ENCODE data around the gene AIF1L. TPM values are rescaled to one million over a fixed set of nuclear protein-coding genes. Genes with fewer than 3 reads are reported as not detected.
A peak's percentile ranks its signal among the peaks of the same experiment; 100 is the strongest.
"Not testable (repeated sequence)": the region's sequence is repeated elsewhere in the genome, so short reads cannot be mapped to it uniquely, and the experiment has no call there.

Gene AIF1L
- total and polyA plus RNA-seq, 4 donors = 5.5 to 38.1 (median 27.6) TPM

DNA sequence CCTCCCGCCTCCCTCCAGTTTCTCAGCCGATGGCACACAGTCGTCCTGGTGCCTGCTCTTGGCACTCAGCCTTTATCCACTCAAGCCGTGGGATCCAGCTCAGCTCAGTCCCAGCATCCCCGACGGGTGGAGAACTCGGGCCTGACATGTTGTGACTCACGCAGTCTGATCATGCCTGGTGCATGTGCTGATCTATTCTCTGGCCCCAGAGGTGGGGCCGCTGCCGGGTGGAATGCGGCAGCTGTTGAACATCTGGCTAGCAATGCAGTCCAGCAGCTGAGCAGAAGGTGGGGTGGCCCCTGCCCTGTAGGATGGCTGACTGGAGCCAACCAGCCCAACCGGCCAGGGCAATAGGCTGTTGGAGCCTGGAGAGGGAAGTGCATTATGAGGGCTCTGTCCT, 1.7 kb upstream of the AIF1L start:
- Histone ChIP-seq H3K36me3 (ENCODE audit: control insufficient read depth in 1 of 2, insufficient read depth in 2 of 2, low read length in 1 of 2) (no peaks in the 10 kb centered on the region), H3K27me3 (ENCODE audit: control insufficient read depth in 1 of 2, insufficient read depth in 2 of 2, low read length in 1 of 2) (no peaks in the 10 kb centered on the region), H3K4me1 (ENCODE audit: control insufficient read depth in 1 of 2, insufficient read depth in 2 of 2, low read length in 2 of 2) (no peaks in the 10 kb centered on the region), H3K4me3 (ENCODE audit: low read length in 2 of 2) (no peak overlapping the region), H3K9me3 (ENCODE audit: control insufficient read depth, low read length) (no peaks in the 10 kb centered on the region), H3K27ac (ENCODE audit: low read depth in 1 of 2, low read length in 2 of 2) (no peak overlapping the region)
- DNase-seq = no peak
- no peak for ATAC-seq (ENCODE audit: low FRiP score)
- 21 to 25% methylated on average over 12 of the region's 12 CpGs for WGBS, 2 donors
- intact Hi-C loops (cut with DNase I) = no loop called here

DNA sequence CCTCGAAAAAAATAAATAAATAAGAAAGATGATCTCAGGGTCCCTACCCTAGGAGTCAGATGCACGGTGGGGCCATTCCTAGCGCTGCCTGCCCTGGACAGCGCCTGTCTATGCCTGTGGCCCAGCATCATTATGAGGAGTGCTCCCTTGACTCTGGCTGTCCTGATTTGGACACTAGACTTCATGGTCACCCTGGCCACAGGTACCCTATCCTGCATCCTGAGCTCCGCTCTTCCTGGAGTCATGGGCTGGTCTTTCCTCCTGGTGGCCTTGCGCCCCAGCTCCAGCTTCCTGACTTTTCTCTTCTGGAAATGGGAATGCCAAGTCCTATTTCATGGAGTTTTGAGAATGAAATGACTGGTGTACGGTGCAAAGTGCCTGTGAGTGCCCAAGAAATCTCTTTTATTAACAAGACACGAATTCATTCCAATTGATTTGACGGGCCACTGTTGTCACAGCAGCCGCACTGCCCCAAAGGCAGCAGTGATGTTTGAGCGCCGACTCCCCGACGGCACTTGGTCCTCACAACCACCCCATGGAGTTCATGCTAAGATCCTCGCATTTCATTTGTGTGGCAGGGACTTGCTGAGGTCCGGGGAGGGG, 564 bp upstream of the AIF1L start:
- 31 to 33% methylated on average over 16 of the region's 16 CpGs for whole genome bisulfite sequencing, 2 donors
- DNase-seq (no peak), ATAC-seq (ENCODE audit: low FRiP score) (no peak)
- intact Hi-C loops (cut with DNase I) = no loop called here
- Histone ChIP-seq H3K27ac (ENCODE audit: low read depth in 1 of 2, low read length in 2 of 2) (no peak overlapping the region), H3K27me3 (ENCODE audit: control insufficient read depth in 1 of 2, insufficient read depth in 2 of 2, low read length in 1 of 2) (no peaks in the 10 kb centered on the region), H3K4me1 (ENCODE audit: control insufficient read depth in 1 of 2, insufficient read depth in 2 of 2, low read length in 2 of 2) (no peaks in the 10 kb centered on the region), H3K36me3 (ENCODE audit: control insufficient read depth in 1 of 2, insufficient read depth in 2 of 2, low read length in 1 of 2) (no peaks in the 10 kb centered on the region), H3K4me3 (ENCODE audit: low read length in 2 of 2) (peak overlapping the region in 1 of 2 donors; percentile 43), H3K9me3 (ENCODE audit: control insufficient read depth, low read length) (no peaks in the 10 kb centered on the region)

GRCh38 chr9:131097126-131097947, 1.0 kb downstream of the AIF1L start:
- Histone ChIP-seq H3K36me3 (ENCODE audit: control insufficient read depth in 1 of 2, insufficient read depth in 2 of 2, low read length in 1 of 2) (no peaks in the 10 kb centered on the region), H3K27me3 (ENCODE audit: control insufficient read depth in 1 of 2, insufficient read depth in 2 of 2, low read length in 1 of 2) (no peaks in the 10 kb centered on the region), H3K4me3 (ENCODE audit: low read length in 2 of 2) (peak overlapping the region; percentile 42 to 43), H3K27ac (ENCODE audit: low read depth in 1 of 2, low read length in 2 of 2) (peak overlapping the region in 1 of 2 donors; percentile 2), H3K4me1 (ENCODE audit: control insufficient read depth in 1 of 2, insufficient read depth in 2 of 2, low read length in 2 of 2) (no peaks in the 10 kb centered on the region), H3K9me3 (ENCODE audit: control insufficient read depth, low read length) (no peaks in the 10 kb centered on the region)
- intact Hi-C loops (cut with DNase I) = no loop called here
- DNase-seq (no peak), ATAC-seq (ENCODE audit: low FRiP score) (no peak)
- 19 to 24% methylated on average over 19 of the region's 19 CpGs for WGBS, 2 donors

GRCh38 chr9:131097948-131098278, 1.6 kb downstream of the AIF1L start:
- intact Hi-C loops (cut with DNase I) = no loop called here
- WGBS, 2 donors = 33 to 49% methylated on average over 8 of the region's 8 CpGs
- Histone ChIP-seq H3K4me3 (ENCODE audit: low read length in 2 of 2) (no peak overlapping the region), H3K27me3 (ENCODE audit: control insufficient read depth in 1 of 2, insufficient read depth in 2 of 2, low read length in 1 of 2) (no peaks in the 10 kb centered on the region), H3K27ac (ENCODE audit: low read depth in 1 of 2, low read length in 2 of 2) (no peak overlapping the region), H3K9me3 (ENCODE audit: control insufficient read depth, low read length) (no peaks in the 10 kb centered on the region), H3K36me3 (ENCODE audit: control insufficient read depth in 1 of 2, insufficient read depth in 2 of 2, low read length in 1 of 2) (no peaks in the 10 kb centered on the region), H3K4me1 (ENCODE audit: control insufficient read depth in 1 of 2, insufficient read depth in 2 of 2, low read length in 2 of 2) (no peaks in the 10 kb centered on the region)
- DNase-seq (no peak), ATAC-seq (ENCODE audit: low FRiP score) (no peak)

DNA sequence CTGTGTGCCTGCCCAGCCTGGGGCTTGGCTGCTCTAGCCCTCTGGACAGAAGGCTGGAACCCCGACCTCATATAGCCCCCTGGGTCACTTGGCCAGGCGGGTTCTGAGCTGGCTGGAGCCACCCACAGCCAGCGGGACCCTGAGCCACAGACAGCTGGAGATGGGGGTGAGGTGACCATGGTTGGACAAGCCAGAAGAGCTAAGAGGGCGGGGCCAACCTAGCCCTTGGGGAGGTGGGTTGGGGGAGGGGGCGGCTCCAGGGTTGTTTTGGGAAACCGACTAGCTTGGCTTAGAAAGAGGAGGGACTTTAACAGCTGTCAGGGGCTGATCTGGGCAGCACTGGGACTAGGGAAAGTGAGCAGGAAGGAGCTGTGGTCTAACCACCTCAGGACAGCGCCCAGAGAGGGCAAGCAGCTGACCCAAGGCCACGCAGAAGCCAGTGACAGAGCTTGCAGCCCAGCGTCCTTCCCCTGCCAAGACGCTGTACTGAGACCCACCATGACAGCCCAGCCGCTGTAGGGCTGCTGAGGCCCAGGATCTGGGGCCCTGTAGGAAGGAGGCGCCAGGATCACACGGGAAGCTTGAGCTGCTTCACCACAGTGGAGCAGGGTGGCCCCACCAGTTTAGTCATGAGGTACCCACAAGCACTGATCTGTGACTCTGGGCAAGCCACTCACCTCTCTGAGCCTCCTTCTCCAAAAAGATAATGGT, 2.2 kb downstream of the AIF1L start:
- Histone ChIP-seq H3K36me3 (ENCODE audit: control insufficient read depth in 1 of 2, insufficient read depth in 2 of 2, low read length in 1 of 2) (no peaks in the 10 kb centered on the region), H3K9me3 (ENCODE audit: control insufficient read depth, low read length) (no peaks in the 10 kb centered on the region), H3K27ac (ENCODE audit: low read depth in 1 of 2, low read length in 2 of 2) (peak overlapping the region in 1 of 2 donors; percentile 3), H3K27me3 (ENCODE audit: control insufficient read depth in 1 of 2, insufficient read depth in 2 of 2, low read length in 1 of 2) (no peaks in the 10 kb centered on the region), H3K4me1 (ENCODE audit: control insufficient read depth in 1 of 2, insufficient read depth in 2 of 2, low read length in 2 of 2) (no peaks in the 10 kb centered on the region), H3K4me3 (ENCODE audit: low read length in 2 of 2) (no peak overlapping the region)
- intact Hi-C loops (cut with DNase I) = no loop called here
- no peak for ATAC-seq (ENCODE audit: low FRiP score)
- 70 to 76% methylated on average over 13 of the region's 13 CpGs for WGBS, 2 donors
- DNase-seq = no peak

DNA sequence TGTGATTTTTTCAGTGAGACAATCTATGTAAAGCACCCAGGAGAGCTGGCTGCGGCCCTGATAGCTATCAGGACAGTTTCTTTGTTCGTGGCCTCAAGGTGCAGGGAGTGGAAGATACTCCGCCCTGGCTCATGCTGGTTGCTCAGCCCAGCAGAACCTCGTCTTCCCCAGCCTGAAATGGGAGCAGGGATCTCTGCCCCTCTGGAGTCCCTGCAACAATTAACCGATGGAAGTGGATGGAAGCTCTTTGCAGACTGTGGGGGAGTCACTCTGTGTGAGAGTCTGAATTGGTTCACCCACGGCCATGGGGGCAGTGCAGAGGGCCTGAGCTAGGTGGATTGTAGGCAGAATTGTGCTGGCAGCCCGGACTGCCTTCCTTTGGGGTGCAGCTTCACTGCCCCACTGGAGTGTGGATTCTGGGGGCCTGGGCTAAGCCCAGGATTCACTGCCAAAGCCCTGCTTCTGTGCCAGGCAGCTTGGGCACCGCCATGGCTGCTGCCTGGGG, 2.8 kb downstream of the AIF1L start:
- no peaks in the 10 kb centered on the region for H3K4me1 ChIP-seq (ENCODE audit: control insufficient read depth in 1 of 2, insufficient read depth in 2 of 2, low read length in 2 of 2)

DNA sequence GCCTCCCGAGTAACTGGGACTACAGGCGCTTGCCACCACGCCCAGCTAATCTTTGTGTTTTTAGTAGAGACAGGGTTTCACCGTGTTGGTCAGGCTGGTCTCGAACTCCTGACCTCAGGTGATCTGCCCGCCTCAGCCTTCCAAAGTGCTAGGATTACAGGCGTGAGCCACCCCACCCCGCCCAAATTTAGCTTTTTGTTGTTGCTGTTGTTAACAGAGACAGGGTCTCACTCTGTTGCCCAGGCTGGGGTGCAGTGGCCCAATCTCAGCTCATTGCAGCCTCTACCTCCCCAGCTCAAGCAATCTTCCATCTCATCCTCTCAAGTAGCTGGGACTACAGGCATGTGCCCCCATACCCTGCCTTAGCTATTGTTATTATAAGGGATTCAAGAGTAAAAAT, 3.5 kb downstream of the AIF1L start:
- DNase-seq; H3K4me1 ChIP-seq (ENCODE audit: control insufficient read depth in 1 of 2, insufficient read depth in 2 of 2, low read length in 2 of 2); H3K9me3 ChIP-seq (ENCODE audit: control insufficient read depth, low read length); H3K4me3 ChIP-seq (ENCODE audit: low read length in 2 of 2); intact Hi-C loops (cut with DNase I); H3K27me3 ChIP-seq (ENCODE audit: control insufficient read depth in 1 of 2, insufficient read depth in 2 of 2, low read length in 1 of 2); H3K36me3 ChIP-seq (ENCODE audit: control insufficient read depth in 1 of 2, insufficient read depth in 2 of 2, low read length in 1 of 2); H3K27ac ChIP-seq (ENCODE audit: low read depth in 1 of 2, low read length in 2 of 2); ATAC-seq (ENCODE audit: low FRiP score): not testable (repeated sequence)
- 93 to 94% methylated on average over 8 of the region's 8 CpGs for WGBS, 2 donors

More for the DNA sequence above, 2.8 kb downstream of the AIF1L start:
- H3K4me3 ChIP-seq (ENCODE audit: low read length in 2 of 2) = no peak overlapping the region
- intact Hi-C loops (cut with DNase I) = no loop called here
- 71 to 75% methylated on average over 8 of the region's 8 CpGs for WGBS, 2 donors
- no peaks in the 10 kb centered on the region for H3K9me3 ChIP-seq (ENCODE audit: control insufficient read depth, low read length)
- no peaks in the 10 kb centered on the region for H3K27me3 ChIP-seq (ENCODE audit: control insufficient read depth in 1 of 2, insufficient read depth in 2 of 2, low read length in 1 of 2)
- DNase-seq = no peak
- no peak for ATAC-seq (ENCODE audit: low FRiP score)
- H3K36me3 ChIP-seq (ENCODE audit: control insufficient read depth in 1 of 2, insufficient read depth in 2 of 2, low read length in 1 of 2) = no peaks in the 10 kb centered on the region
- no peak overlapping the region for H3K27ac ChIP-seq (ENCODE audit: low read depth in 1 of 2, low read length in 2 of 2)

DNA sequence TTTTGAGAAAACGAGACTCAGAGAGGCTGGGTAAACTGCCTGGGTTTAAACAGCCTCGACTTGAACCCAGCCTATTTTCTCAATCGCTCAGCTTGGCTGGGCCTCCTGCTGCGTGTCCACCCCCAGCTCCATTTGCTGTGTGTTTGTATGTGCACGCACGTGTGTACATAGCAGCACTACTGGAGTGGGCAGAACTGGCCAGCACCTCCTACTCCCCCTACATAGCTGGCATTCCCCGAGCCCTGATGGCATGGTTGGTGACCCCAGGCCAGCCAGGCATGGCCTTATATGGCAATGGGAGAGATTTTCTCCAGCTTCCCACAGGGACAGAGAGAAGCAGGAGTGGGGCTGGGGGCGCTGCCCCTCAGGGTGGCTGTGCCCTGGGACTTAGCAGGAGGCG, 4.1 kb downstream of the AIF1L start:
- H3K4me1 ChIP-seq (ENCODE audit: control insufficient read depth in 1 of 2, insufficient read depth in 2 of 2, low read length in 2 of 2) = no peaks in the 10 kb centered on the region
- DNase-seq (no peak), ATAC-seq (ENCODE audit: low FRiP score) (no peak)
- no peak overlapping the region for H3K27ac ChIP-seq (ENCODE audit: low read depth in 1 of 2, low read length in 2 of 2)
- no peak overlapping the region for H3K4me3 ChIP-seq (ENCODE audit: low read length in 2 of 2)
- no peaks in the 10 kb centered on the region for H3K9me3 ChIP-seq (ENCODE audit: control insufficient read depth, low read length)
- no peaks in the 10 kb centered on the region for H3K27me3 ChIP-seq (ENCODE audit: control insufficient read depth in 1 of 2, insufficient read depth in 2 of 2, low read length in 1 of 2)
- WGBS, 2 donors = 30 to 31% methylated on average over 9 of the region's 9 CpGs
- no peaks in the 10 kb centered on the region for H3K36me3 ChIP-seq (ENCODE audit: control insufficient read depth in 1 of 2, insufficient read depth in 2 of 2, low read length in 1 of 2)
- intact Hi-C loops (cut with DNase I) = no loop called here
